IPS DF 4.7 (cell line): Measurements from ENCODE around the gene SRSF3.
"Not testable (repeated sequence)": the region's sequence is repeated elsewhere in the genome, so short reads cannot be mapped to it uniquely, and the experiment has no call there.

ENCODE experiments used
- DNase-seq: peaks from one replicate; pipeline ENCODE4 v3.0.0-alpha.2; 2013; ENCODE audit warnings: low spot score; ENCODE audit errors: extremely low read depth

The SRSF3 gene

GRCh38 chr6:36594029-36594815, at the start of gene SRSF3:
Gene SRSF3 (plus strand): TSS chr6:36594362. CDS start chr6:36596763, 2,401 bp downstream.
- DNase-seq: peak; percentile 88

GRCh38 chr6:36545767-36546307, 48.3 kb upstream of the SRSF3 start:
- DNase-seq: no peak

- DNase-seq: no peak
Observed at GRCh38 chr6:36546308-36546919, 47.7 kb upstream of the SRSF3 start.

- peak; percentile 53 for DNase-seq
Observed at GRCh38 chr6:36546920-36547645, 47.1 kb upstream of the SRSF3 start, which contains the start of gene STK38. Gene STK38 (minus strand): TSS chr6:36547479. CDS start chr6:36540202, 7,277 bp downstream.

GRCh38 chr6:36547646-36548400, 46.3 kb upstream of the SRSF3 start:
- no peak for DNase-seq

GRCh38 chr6:36548401-36548743, 45.8 kb upstream of the SRSF3 start:
- no peak for DNase-seq

- DNase-seq: no peak
Observed at GRCh38 chr6:36550473-36551000, 43.6 kb upstream of the SRSF3 start.

GRCh38 chr6:36555750-36556252, 38.4 kb upstream of the SRSF3 start:
- no peak for DNase-seq

GRCh38 chr6:36556281-36556680, 37.9 kb upstream of the SRSF3 start:
- DNase-seq: no peak

GRCh38 chr6:36559011-36559793, 35.0 kb upstream of the SRSF3 start:
- DNase-seq: no peak

GRCh38 chr6:36560822-36561221, 33.3 kb upstream of the SRSF3 start:
- DNase-seq: no peak

- no peak for DNase-seq
Observed at GRCh38 chr6:36563237-36563927, 30.8 kb upstream of the SRSF3 start.

- DNase-seq: no peak
Observed at GRCh38 chr6:36563928-36564284, 30.3 kb upstream of the SRSF3 start.

- DNase-seq: no peak
Observed at GRCh38 chr6:36566418-36566905, 27.7 kb upstream of the SRSF3 start.

- DNase-seq: no peak
Observed at GRCh38 chr6:36570264-36570663, 23.9 kb upstream of the SRSF3 start.

- DNase-seq: no peak
Observed at GRCh38 chr6:36571122-36572043, 22.8 kb upstream of the SRSF3 start.

GRCh38 chr6:36572353-36573311, 21.5 kb upstream of the SRSF3 start:
- not testable (repeated sequence) for DNase-seq
